ENCODE measurements around the gene PFDN4. TPM values are rescaled to one million over a fixed set of nuclear protein-coding genes. Genes with fewer than 3 reads are reported as not detected.
"Not testable (repeated sequence)": the region's sequence is repeated elsewhere in the genome, so short reads cannot be mapped to it uniquely, and the experiment has no call there.

The PFDN4 gene
- total RNA-seq, 4 donors from 2014 or later: 46.4 to 72.7 (median 54.2) TPM

- ATAC-seq (ENCODE audit: low FRiP score) (no peak), DNase-seq (ENCODE audit: low spot score) (no peak)
- TF ChIP-seq CTCF (IDR thresholded peaks at IDR 0.05): no peak
Observed at GRCh38 chr20:54244113-54244512, 36.2 kb downstream of the PFDN4 start.

- ATAC-seq (ENCODE audit: low FRiP score); DNase-seq (ENCODE audit: low spot score): not testable (repeated sequence)
Observed at GRCh38 chr20:54248705-54249104, 40.8 kb downstream of the PFDN4 start.

GRCh38 chr20:54250691-54251090, 42.8 kb downstream of the PFDN4 start:
- TF ChIP-seq CTCF (IDR thresholded peaks at IDR 0.05): no peak
- DNase-seq (ENCODE audit: low spot score) (no peak), ATAC-seq (ENCODE audit: low FRiP score) (no peak)

- no peak for TF ChIP-seq CTCF (IDR thresholded peaks at IDR 0.05)
- ATAC-seq (ENCODE audit: low FRiP score) (no peak), DNase-seq (ENCODE audit: low spot score) (no peak)
Observed at GRCh38 chr20:54251096-54251495, 43.2 kb downstream of the PFDN4 start.

GRCh38 chr20:54254596-54254995, 46.7 kb downstream of the PFDN4 start:
- DNase-seq (ENCODE audit: low spot score): no peak
- no peak for ATAC-seq (ENCODE audit: low FRiP score)
- no peak for TF ChIP-seq CTCF (IDR thresholded peaks at IDR 0.05)

- DNase-seq (ENCODE audit: low spot score): no peak
- no peak for ATAC-seq (ENCODE audit: low FRiP score)
- TF ChIP-seq CTCF (IDR thresholded peaks at IDR 0.05): no peak
Observed at GRCh38 chr20:54255157-54255556, 47.3 kb downstream of the PFDN4 start.

- DNase-seq (ENCODE audit: low spot score) (no peak), ATAC-seq (ENCODE audit: low FRiP score) (no peak)
- TF ChIP-seq CTCF (IDR thresholded peaks at IDR 0.05): no peak
Observed at GRCh38 chr20:54256202-54256601, 48.3 kb downstream of the PFDN4 start.

Data from omental fat pad (tissue), 4 donors.